Thoracic aorta (tissue), 2 donors: ENCODE measurements around the gene RAET1G. TPM values are rescaled to one million over a fixed set of nuclear protein-coding genes. Genes with fewer than 3 reads are reported as not detected.

Experiments
- ATAC-seq: fragments of 150-250 bp; one replicate; pipeline ENCODE4 v1.8.0; 2017; ENCODE audit warnings: low read depth; ENCODE audit not compliant: insufficient number of reproducible peaks, low FRiP score
- DNase-seq: peaks from one replicate; pipeline ENCODE4 v3.0.0-alpha.2; 2020; ENCODE audit warnings: low spot score
- H3K27ac ChIP-seq, 2 donors: fragments of 200-600 bp; sonication (generic); 1 replicate in 1 of 2; 2 replicates in 1 of 2; pipeline ENCODE4 v1.5.1; 2016; ENCODE audit warnings: mild to moderate bottlenecking in 2 of 2, moderate library complexity in 2 of 2
- H3K27me3 ChIP-seq: fragments of 200-600 bp; sonication (generic); replicated peaks from 2 replicates; pipeline ENCODE4 v1.6.0; 2016; ENCODE audit warnings: mild to moderate bottlenecking; ENCODE audit not compliant: insufficient read depth
- H3K36me3 ChIP-seq: fragments of 200-600 bp; sonication (generic); one replicate; pipeline ENCODE4 v1.5.1; 2016
- H3K4me1 ChIP-seq, 2 donors: fragments of 200-600 bp; sonication (generic); 1 replicate in 1 of 2; 2 replicates in 1 of 2; pipeline versions ENCODE4 v1.5.1 to v1.6.0; 2016; ENCODE audit warnings: low read depth in 2 of 2, mild to moderate bottlenecking in 1 of 2; ENCODE audit not compliant: control insufficient read depth in 1 of 2
- H3K4me3 ChIP-seq: fragments of 200-600 bp; sonication (generic); 2 replicates; pipeline ENCODE4 v1.5.1; 2016; ENCODE audit warnings: mild to moderate bottlenecking
- H3K9me3 ChIP-seq: fragments of 200-600 bp; sonication (generic); 2 replicates; pipeline ENCODE4 v1.5.1; 2016
- CTCF ChIP-seq: fragments of 200-600 bp; sonication (generic); IDR thresholded peaks from one replicate; pipeline ENCODE4 v1.5.1; 2019; ENCODE audit warnings: antibody characterized with exemption
- total RNA-seq, 2 donors: library from RNA; depleted of rRNA; stranded (reverse); fragments of >200 nt; gene quantifications; one replicate each; pipeline versions ENCODE4 v1.1.0 to v1.2.3, GENCODE V29; 2016

Gene RAET1G
- total RNA-seq, 2 donors from 2014 or later = not detected

- Histone ChIP-seq H3K9me3 (no peaks in the 10 kb centered on the region), H3K27me3 (no peaks in the 10 kb centered on the region), H3K27ac (no peak overlapping the region), H3K36me3 (no peaks in the 10 kb centered on the region), H3K4me3 (no peak overlapping the region), H3K4me1 (no peaks in the 10 kb centered on the region)
- no peak for ATAC-seq
- DNase-seq = no peak
- no peak for TF ChIP-seq CTCF
Observed at GRCh38 chr6:149905371-149905910, 17.5 kb downstream of the RAET1G start.

- TF ChIP-seq CTCF = no peak
- H3K27ac ChIP-seq = no peak overlapping the region
- ATAC-seq (no peak), DNase-seq (no peak)
- H3K9me3 ChIP-seq = no peaks in the 10 kb centered on the region
- H3K4me3 ChIP-seq = no peak overlapping the region
- H3K27me3 ChIP-seq = no peaks in the 10 kb centered on the region
- H3K36me3 ChIP-seq = no peaks in the 10 kb centered on the region
- no peaks in the 10 kb centered on the region for H3K4me1 ChIP-seq
Observed at GRCh38 chr6:149904661-149905370, 18.1 kb downstream of the RAET1G start.

GRCh38 chr6:149903938-149904611 lies 18.8 kb downstream of the RAET1G start:
- Histone ChIP-seq H3K27me3 (no peaks in the 10 kb centered on the region), H3K9me3 (no peaks in the 10 kb centered on the region), H3K4me3 (no peak overlapping the region), H3K4me1 (no peaks in the 10 kb centered on the region), H3K27ac (no peak overlapping the region), H3K36me3 (no peaks in the 10 kb centered on the region)
- DNase-seq (no peak), ATAC-seq (no peak)
- no peak for TF ChIP-seq CTCF

- H3K36me3 ChIP-seq = no peaks in the 10 kb centered on the region
- H3K27ac ChIP-seq = no peak overlapping the region
- TF ChIP-seq CTCF = no peak
- DNase-seq (no peak), ATAC-seq (no peak)
- no peak overlapping the region for H3K4me3 ChIP-seq
- H3K27me3 ChIP-seq = no peaks in the 10 kb centered on the region
- H3K4me1 ChIP-seq = peaks cover 6 to 13% of the 10 kb centered on the region in 2 donors
- no peaks in the 10 kb centered on the region for H3K9me3 ChIP-seq
Observed at GRCh38 chr6:149901444-149902140, 21.3 kb downstream of the RAET1G start.
